Stimulated activated CD8-positive, alpha-beta memory T cell treated with anti-CD3 and anti-CD28 coated beads, Interleukin-15, amount 100 ng/mL, for 24 hours (primary cell): Measurements from ENCODE around the gene IRF8.

Experiments used
- DNase-seq: peaks from one replicate; pipeline ENCODE4 v3.0.0-alpha.2; 2020; ENCODE audit warnings: low read depth

Gene IRF8

GRCh38 chr16:85960486-85961046 lies 61.6 kb downstream of the IRF8 start:
- DNase-seq: no peak

- no peak for DNase-seq
Observed at GRCh38 chr16:85961988-85962915, 63.3 kb downstream of the IRF8 start.

GRCh38 chr16:85963753-85964285 lies 64.9 kb downstream of the IRF8 start:
- DNase-seq: no peak

GRCh38 chr16:85965125-85965524 lies 66.2 kb downstream of the IRF8 start:
- no peak for DNase-seq

- DNase-seq: no peak
Observed at GRCh38 chr16:85967111-85967510, 68.1 kb downstream of the IRF8 start.

- no peak for DNase-seq
Observed at GRCh38 chr16:85968041-85968920, 69.3 kb downstream of the IRF8 start.

GRCh38 chr16:85969159-85969558 lies 70.2 kb downstream of the IRF8 start:
- DNase-seq: no peak

GRCh38 chr16:85969591-85969990 lies 70.6 kb downstream of the IRF8 start:
- no peak for DNase-seq

GRCh38 chr16:85970016-85970733 lies 71.2 kb downstream of the IRF8 start:
- DNase-seq: no peak

- DNase-seq: no peak
Observed at GRCh38 chr16:85970738-85971137, 71.8 kb downstream of the IRF8 start.
